AG09319 (cell line): Measurements from ENCODE around the gene RAP1GAP2.

Source experiments
- DNase-seq: peaks from one replicate; pipeline ENCODE4 v3.0.0-alpha.2; 2010; ENCODE audit warnings: low read depth; ENCODE audit errors: extremely low read depth
- CTCF ChIP-seq: IDR thresholded peaks from 2 replicates; pipeline ENCODE4 v1.5.1; 2011; ENCODE audit warnings: low read depth, mild to moderate bottlenecking, inconsistent platforms, low read length, moderate library complexity

Gene RAP1GAP2

GRCh38 chr17:2849327-2849670 is 53.1 kb downstream of the RAP1GAP2 start:
- no peak for TF ChIP-seq CTCF
- DNase-seq, result no peak

GRCh38 chr17:2850991-2851390 is 54.8 kb downstream of the RAP1GAP2 start:
- no peak for TF ChIP-seq CTCF
- DNase-seq, result no peak

- no peak for TF ChIP-seq CTCF
Observed at GRCh38 chr17:2851615-2852014, 55.4 kb downstream of the RAP1GAP2 start.

GRCh38 chr17:2852221-2852620 is 56.0 kb downstream of the RAP1GAP2 start:
- no peak for DNase-seq
- no peak for TF ChIP-seq CTCF

More at GRCh38 chr17:2851615-2852014, 55.4 kb downstream of the RAP1GAP2 start:
- DNase-seq, result no peak

GRCh38 chr17:2852729-2853282 is 56.6 kb downstream of the RAP1GAP2 start:
- no peak for TF ChIP-seq CTCF
- DNase-seq, result no peak

- no peak for DNase-seq
- TF ChIP-seq CTCF, result no peak
Observed at GRCh38 chr17:2853283-2854142, 57.3 kb downstream of the RAP1GAP2 start.
